Activated CD4-positive, alpha-beta memory T cell treated with anti-CD3 and anti-CD28 coated beads, Interleukin-2, amount 10 ng/mL, durations not matched to agents 7 days and 5 days (primary cell): ENCODE data around the gene ZSCAN5C. TPM values are rescaled to one million over a fixed set of nuclear protein-coding genes. Genes with fewer than 3 reads are reported as not detected.
"Not testable (repeated sequence)": the region's sequence is repeated elsewhere in the genome, so short reads cannot be mapped to it uniquely, and the experiment has no call there.

Experiments
- CTCF ChIA-PET: fragments of 350-600 bp; sonication (Branson Sonifier 250); formaldehyde crosslinking; loops from one replicate; lab custom pipeline; 2021; ENCODE audit warnings: antibody characterized with exemption, inconsistent platforms; lab: Charles Lee
- POLR2A ChIA-PET: fragments of 350-600 bp; sonication (Branson Sonifier 250); formaldehyde crosslinking; loops from one replicate; lab custom pipeline; 2021; ENCODE audit warnings: antibody characterized with exemption; lab: Charles Lee
- DNase-seq: peaks from one replicate; pipeline ENCODE4 v3.0.0-alpha.2; 2020
- H3K27ac Mint-ChIP-seq: one replicate; pipeline ENCODE4 v1.8.0; 2021; ENCODE audit warnings: mild to moderate bottlenecking, mixed read lengths
- H3K27me3 Mint-ChIP-seq: one replicate; pipeline ENCODE4 v1.8.0; 2021; ENCODE audit warnings: mixed read lengths
- H3K36me3 Mint-ChIP-seq: one replicate; pipeline ENCODE4 v1.8.0; 2021; ENCODE audit warnings: low read depth, mixed read lengths
- H3K4me1 Mint-ChIP-seq: one replicate; pipeline ENCODE4 v1.8.0; 2021; ENCODE audit warnings: mixed read lengths
- H3K4me3 Mint-ChIP-seq: one replicate; pipeline ENCODE4 v1.8.0; 2021; ENCODE audit warnings: mild to moderate bottlenecking, mixed read lengths
- H3K9me3 Mint-ChIP-seq: one replicate; pipeline ENCODE4 v1.8.0; 2021; ENCODE audit warnings: mixed read lengths
- total RNA-seq, 2 experiments: library from RNA; stranded (reverse); gene quantifications; one replicate each; pipeline ENCODE4 v1.2.3, GENCODE V29; 2021

ZSCAN5C gene
- total RNA-seq, 2 experiments from 2014 or later, result not detected

DNA sequence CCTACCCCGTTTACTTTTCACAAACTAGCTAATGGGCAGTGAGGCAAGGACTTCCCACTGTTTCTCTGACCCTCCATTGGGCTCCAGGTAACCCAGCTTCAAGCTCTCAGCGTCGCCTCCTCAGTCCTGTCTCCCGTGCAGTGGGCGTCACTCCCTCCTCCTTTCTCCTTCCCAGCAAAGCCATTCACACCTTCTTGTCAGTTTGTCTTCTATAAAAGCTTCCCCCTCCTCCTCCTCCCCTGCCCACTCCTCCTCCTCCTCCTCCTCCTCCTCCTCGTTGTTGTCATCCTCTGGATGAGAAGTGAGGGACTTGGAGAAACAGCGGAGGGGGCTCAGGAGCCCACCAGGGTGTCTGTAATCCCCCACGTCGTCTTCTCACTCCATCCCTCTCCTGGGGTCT lies 28.0 kb upstream of the ZSCAN5C start:
- Mint-ChIP-seq H3K4me1 (peaks cover 3% of the 10 kb centered on the region), H3K4me3 (no peak overlapping the region), H3K27ac (no peak overlapping the region), H3K9me3 (no peaks in the 10 kb centered on the region), H3K27me3 (no peaks in the 10 kb centered on the region), H3K36me3 (no peaks in the 10 kb centered on the region)
- no peak for DNase-seq
- CTCF ChIA-PET, result interaction anchor here (0.6 to 1.0 kb wide), 3 partner anchors 21 to 112 kb away, joined by 3 read pairs; no protein-coding TSS in a partner anchor
- POLR2A ChIA-PET, result no interaction called here

DNA sequence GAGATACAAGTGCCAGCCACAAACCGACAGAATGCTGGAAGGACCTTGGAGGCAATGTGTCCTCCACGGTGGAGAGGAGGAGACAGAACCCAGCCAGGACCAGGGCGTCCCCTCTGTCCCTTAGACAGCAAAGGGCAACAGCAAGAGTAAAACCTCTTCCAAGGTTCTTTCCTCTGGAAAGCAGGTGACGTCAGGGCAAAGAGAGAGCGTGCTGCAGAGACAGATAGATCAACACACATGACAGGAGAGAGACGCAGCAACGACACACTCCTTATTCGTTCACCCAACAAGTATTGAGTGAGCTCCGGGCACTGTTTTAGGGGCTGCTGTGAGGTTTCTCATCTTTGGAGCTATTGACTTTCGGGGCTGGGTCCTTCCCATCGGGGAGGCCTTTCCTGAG lies 27.5 kb upstream of the ZSCAN5C start:
- CTCF ChIA-PET, result interaction anchor here (1.0 kb wide), 1 partner anchor 112 kb away, joined by 3 read pairs; no protein-coding TSS in a partner anchor
- no peak for DNase-seq
- Mint-ChIP-seq H3K4me1 (peaks cover 3% of the 10 kb centered on the region), H3K27me3 (no peaks in the 10 kb centered on the region), H3K27ac (no peak overlapping the region), H3K36me3 (no peaks in the 10 kb centered on the region), H3K9me3 (no peaks in the 10 kb centered on the region), H3K4me3 (no peak overlapping the region)
- POLR2A ChIA-PET, result no interaction called here

DNA sequence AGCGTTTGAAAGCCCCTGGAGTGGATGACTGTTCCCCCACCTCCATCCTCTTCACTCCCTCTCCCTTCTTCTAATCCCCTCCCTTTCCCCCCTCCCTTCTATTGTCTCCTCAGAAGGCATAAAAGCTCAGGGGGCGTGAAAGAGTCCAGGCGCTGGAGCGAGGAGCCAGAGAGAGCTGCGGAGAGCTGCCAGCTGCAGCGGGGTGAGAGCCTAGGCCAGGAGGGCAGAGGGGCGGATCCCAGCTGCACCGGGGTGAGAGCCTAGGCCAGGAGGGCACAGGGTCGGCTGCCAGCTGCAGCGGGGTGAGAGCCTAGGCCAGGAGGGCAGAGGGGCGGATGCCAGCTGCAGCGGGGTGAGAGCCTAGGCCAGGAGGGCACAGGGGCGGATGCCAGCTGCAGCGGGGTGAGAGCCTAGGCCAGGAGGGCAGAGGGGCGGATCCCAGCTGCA lies 26.2 kb upstream of the ZSCAN5C start, which contains the start of gene GALP:
GALP (plus strand) TSS at position 148 of the 447 bp plus-strand sequence. CDS start 1,101 bp downstream, outside the sequence.
- H3K36me3 Mint-ChIP-seq, CTCF ChIA-PET, DNase-seq, H3K4me1 Mint-ChIP-seq, H3K27ac Mint-ChIP-seq, H3K9me3 Mint-ChIP-seq, H3K27me3 Mint-ChIP-seq, POLR2A ChIA-PET, H3K4me3 Mint-ChIP-seq: not testable (repeated sequence)

DNA sequence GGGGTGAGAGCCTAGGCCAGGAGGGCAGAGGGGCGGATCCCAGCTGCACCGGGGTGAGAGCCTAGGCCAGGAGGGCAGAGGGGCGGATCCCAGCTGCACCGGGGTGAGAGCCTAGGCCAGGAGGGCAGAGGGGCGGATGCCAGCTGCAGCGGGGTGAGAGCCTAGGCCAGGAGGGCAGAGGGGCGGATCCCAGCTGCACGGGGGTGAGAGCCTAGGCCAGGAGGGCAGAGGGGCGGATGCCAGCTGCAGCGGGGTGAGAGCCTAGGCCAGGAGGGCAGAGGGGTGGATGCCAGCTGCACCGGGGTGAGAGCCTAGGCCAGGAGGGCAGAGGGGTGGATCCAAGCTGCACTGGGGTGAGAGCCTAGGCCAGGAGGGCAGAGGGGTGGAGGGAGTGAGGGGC lies 25.8 kb upstream of the ZSCAN5C start:
- H3K4me1 Mint-ChIP-seq, H3K9me3 Mint-ChIP-seq, H3K36me3 Mint-ChIP-seq, DNase-seq, H3K27me3 Mint-ChIP-seq, H3K4me3 Mint-ChIP-seq, H3K27ac Mint-ChIP-seq, POLR2A ChIA-PET: not testable (repeated sequence)
- CTCF ChIA-PET, result interaction anchor here (0.7 kb wide), 1 partner anchor 110 kb away, joined by 3 read pairs; no protein-coding TSS in a partner anchor

DNA sequence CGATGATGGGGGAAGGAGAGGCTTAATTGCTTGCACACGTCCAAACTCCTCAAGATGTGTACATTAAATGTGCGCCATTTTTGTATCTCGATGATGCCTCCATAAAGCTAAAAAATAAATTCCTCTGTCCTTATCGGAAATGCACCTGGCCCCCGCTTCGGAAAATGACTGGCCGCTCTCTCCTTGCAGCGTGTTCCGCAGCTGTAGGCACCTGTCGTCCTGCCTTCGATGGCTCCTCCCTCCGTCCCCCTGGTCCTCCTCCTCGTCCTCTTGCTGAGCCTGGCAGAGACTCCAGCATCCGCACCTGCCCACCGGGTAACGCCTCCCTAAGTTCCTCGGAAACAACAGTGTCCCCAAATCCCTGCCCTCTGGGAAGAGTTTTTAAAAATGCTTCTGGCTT lies 25.2 kb upstream of the ZSCAN5C start:
- Mint-ChIP-seq H3K4me1 (peaks cover under 1% of the 10 kb centered on the region), H3K9me3 (no peaks in the 10 kb centered on the region), H3K36me3 (no peaks in the 10 kb centered on the region), H3K27ac (no peak overlapping the region), H3K27me3 (no peaks in the 10 kb centered on the region), H3K4me3 (no peak overlapping the region)
- no peak for DNase-seq
- POLR2A ChIA-PET, result no interaction called here
- CTCF ChIA-PET, result interaction anchor here (0.7 kb wide), 1 partner anchor 111 kb away, joined by 3 read pairs; no protein-coding TSS in a partner anchor

DNA sequence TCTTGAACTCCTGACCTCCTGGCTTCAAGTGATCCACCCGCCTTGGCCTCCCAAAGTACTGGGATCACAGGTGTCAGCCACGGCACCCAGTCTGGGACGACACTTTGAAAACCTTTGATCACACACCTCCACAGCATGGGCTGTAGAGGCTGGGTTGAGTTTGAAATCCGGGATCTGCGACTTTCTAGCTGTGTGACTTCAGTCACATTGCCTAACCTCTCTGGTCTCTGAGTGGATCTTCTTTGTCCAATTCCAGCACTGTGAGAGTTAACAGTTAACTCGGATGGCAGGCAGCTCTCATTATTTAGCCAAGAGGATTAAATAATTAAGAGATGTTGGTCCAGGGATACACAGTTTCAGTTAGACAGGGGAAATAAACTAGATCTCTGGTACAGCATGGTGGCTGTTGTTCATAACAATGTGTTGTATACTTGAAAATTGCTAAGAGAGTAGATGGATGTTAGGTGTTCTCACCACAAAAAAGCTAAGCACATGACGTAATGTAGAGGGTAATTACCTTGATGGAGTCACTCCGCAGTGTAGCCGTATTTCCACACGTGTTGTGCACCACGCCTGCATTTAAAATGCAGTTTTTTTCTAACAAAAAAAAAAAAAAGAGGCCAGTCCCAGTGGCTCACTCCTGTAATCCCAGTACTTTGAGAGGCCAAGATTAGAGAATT lies 24.4 kb upstream of the ZSCAN5C start:
- CTCF ChIA-PET, result interaction anchor here (0.6 to 0.7 kb wide), 2 partner anchors 112 to 749 kb away, joined by 3 to 4 read pairs; no protein-coding TSS in a partner anchor
- H3K4me1 Mint-ChIP-seq, result no peaks in the 10 kb centered on the region
- DNase-seq, result no peak
- H3K36me3 Mint-ChIP-seq, result no peaks in the 10 kb centered on the region
- H3K4me3 Mint-ChIP-seq, result no peak overlapping the region
- no peak overlapping the region for H3K27ac Mint-ChIP-seq
- no peaks in the 10 kb centered on the region for H3K9me3 Mint-ChIP-seq
- POLR2A ChIA-PET, result interaction anchor here (0.6 to 1.2 kb wide), 2 partner anchors 54 to 57 kb away, joined by 3 read pairs; partner anchors contain the start of gene ZNF787
- H3K27me3 Mint-ChIP-seq, result no peaks in the 10 kb centered on the region

DNA sequence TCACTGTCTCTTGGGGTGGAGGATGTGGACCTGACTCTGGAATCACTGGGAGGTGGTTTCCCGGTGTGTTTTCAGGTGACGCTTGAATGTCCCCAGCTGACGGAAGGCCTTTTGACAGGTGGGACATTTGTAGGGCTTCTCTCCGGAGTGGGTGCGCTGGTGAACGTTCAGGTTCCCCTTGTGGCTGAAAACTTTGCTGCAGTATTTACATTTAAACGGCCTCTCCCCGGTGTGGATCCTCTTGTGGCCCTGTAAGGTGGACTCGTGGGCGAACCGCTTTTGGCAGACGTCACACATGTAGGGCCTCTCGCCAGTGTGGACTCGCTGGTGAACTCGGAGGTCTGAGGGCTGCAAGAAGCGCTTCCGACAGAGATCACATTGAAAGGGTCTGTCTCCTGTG lies 12.3 kb upstream of the ZSCAN5C start:
- POLR2A ChIA-PET, result no interaction called here
- no peaks in the 10 kb centered on the region for H3K9me3 Mint-ChIP-seq
- H3K36me3 Mint-ChIP-seq, result no peaks in the 10 kb centered on the region
- CTCF ChIA-PET, result no interaction called here
- DNase-seq, result no peak
- peaks cover 6% of the 10 kb centered on the region for H3K4me1 Mint-ChIP-seq
- no peak overlapping the region for H3K4me3 Mint-ChIP-seq
- H3K27ac Mint-ChIP-seq, result no peak overlapping the region
- H3K27me3 Mint-ChIP-seq, result no peaks in the 10 kb centered on the region

DNA sequence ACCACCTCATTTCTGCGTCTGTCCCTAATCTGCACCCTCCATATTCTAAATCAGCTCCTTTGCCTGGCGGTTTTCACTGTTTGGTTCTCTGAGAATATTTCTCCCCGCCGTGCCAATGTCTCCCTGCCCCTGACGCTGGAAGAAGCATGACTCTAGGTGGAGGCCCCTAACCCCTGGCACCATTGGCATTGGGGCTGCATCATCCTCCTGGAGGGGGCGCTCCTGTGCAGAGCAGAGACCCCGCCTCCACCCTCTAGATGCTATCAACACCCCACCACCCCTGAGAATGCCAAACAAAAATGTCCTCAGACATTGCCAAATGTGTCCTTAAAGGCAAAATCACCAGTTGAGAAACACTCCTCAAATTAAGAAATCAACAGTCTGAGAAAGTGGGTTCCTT lies 11.0 kb upstream of the ZSCAN5C start:
- ChIA-PET CTCF (no interaction called here), POLR2A (no interaction called here)
- Mint-ChIP-seq H3K4me3 (no peak overlapping the region), H3K27ac (no peak overlapping the region), H3K27me3 (no peaks in the 10 kb centered on the region), H3K36me3 (no peaks in the 10 kb centered on the region), H3K9me3 (no peaks in the 10 kb centered on the region), H3K4me1 (no peaks in the 10 kb centered on the region)
- DNase-seq, result no peak

DNA sequence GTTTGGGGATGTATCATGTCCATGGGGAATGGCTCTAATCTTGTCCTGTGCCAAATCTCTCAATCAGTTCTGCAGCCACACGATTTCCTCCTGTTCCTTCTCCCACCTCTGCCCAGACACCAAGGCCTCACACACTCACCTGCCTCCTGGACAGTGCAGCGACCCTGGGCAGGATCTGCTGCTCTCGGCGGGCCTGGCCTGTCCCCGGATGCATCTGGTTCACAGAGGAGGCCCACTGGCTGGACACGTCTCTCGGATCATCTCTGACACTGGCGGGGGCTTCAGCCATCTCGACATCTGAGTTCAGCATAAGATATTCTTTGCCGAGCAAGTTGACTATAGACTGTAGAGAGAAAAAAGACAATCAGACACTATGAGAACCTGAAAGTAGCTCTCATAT lies 10.4 kb upstream of the ZSCAN5C start:
- POLR2A ChIA-PET, result no interaction called here

DNA sequence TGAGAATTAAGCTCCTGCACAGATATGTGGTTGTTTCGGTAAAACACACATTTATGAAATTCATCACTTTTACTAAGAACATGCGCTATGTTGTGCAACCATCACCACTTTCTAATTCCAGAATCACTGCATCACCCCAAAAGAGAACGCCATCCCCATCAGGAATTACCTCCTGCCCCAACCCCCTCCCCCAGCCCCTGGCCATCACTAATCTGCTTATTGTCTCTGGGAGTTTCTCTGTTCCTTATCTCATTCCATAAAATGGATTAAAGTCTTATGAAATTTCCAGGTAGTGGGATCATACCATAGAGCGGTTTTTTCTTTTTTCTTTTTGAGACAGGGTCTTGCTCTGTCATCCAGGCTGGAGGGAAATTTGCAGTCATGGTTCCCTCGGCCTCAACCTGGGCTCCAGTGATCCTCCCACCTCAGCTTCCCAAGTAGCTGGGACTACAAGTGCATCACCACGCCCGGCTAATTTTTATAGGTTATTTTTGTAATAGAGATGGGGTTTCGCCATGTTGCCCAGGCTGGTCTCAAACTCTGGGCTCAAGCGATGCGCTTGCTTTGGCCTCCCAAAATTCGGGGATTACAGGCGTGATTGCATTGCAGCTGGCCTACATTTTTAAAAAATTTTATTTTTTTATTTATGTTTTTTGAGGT lies 8.0 kb upstream of the ZSCAN5C start:
- no peaks in the 10 kb centered on the region for H3K27me3 Mint-ChIP-seq
- no peaks in the 10 kb centered on the region for H3K9me3 Mint-ChIP-seq
- CTCF ChIA-PET, result interaction anchor here (1.5 kb wide), 1 partner anchor 59 kb away, joined by 4 read pairs; no protein-coding TSS in a partner anchor

More for the DNA sequence above, 10.4 kb upstream of the ZSCAN5C start:
- Mint-ChIP-seq H3K4me1 (no peaks in the 10 kb centered on the region), H3K27ac (no peak overlapping the region), H3K9me3 (no peaks in the 10 kb centered on the region), H3K4me3 (no peak overlapping the region), H3K27me3 (no peaks in the 10 kb centered on the region), H3K36me3 (no peaks in the 10 kb centered on the region)
- CTCF ChIA-PET, result no interaction called here
- no peak for DNase-seq

DNA sequence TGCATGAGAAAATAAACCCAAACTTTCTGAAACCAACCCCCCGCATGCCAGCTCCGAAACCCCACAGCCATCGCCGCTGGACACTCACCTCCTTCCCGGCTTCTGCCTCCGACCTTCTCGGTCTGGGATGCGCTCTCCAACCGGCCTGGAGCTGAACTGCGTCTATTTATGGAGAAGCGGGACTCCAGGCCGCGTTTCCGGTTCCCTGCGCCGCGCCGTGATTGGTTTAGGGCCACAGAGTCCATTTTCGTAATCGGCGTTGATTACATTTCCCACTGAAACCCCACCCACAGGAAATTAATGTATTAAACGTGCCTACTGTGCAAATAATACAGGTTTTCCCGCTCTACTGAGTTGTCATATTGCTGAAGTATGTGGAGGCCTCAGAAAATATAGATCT lies 4.4 kb upstream of the ZSCAN5C start, which contains the start of gene ZSCAN5B:
ZSCAN5B (minus strand) TSS at position 138 of the 400 bp plus-strand sequence. CDS start 4,731 bp downstream, outside the sequence.
- DNase-seq, H3K4me1 Mint-ChIP-seq, H3K4me3 Mint-ChIP-seq, H3K9me3 Mint-ChIP-seq, H3K27me3 Mint-ChIP-seq, H3K27ac Mint-ChIP-seq, POLR2A ChIA-PET, H3K36me3 Mint-ChIP-seq: not testable (repeated sequence)
- CTCF ChIA-PET, result interaction anchor here (0.6 kb wide), 1 partner anchor 131 kb away, joined by 4 read pairs; no protein-coding TSS in a partner anchor

More for the DNA sequence above, 8.0 kb upstream of the ZSCAN5C start:
- POLR2A ChIA-PET, result no interaction called here
- no peaks in the 10 kb centered on the region for H3K36me3 Mint-ChIP-seq
- no peak overlapping the region for H3K27ac Mint-ChIP-seq
- DNase-seq, result no peak
- no peaks in the 10 kb centered on the region for H3K4me1 Mint-ChIP-seq
- no peak overlapping the region for H3K4me3 Mint-ChIP-seq

DNA sequence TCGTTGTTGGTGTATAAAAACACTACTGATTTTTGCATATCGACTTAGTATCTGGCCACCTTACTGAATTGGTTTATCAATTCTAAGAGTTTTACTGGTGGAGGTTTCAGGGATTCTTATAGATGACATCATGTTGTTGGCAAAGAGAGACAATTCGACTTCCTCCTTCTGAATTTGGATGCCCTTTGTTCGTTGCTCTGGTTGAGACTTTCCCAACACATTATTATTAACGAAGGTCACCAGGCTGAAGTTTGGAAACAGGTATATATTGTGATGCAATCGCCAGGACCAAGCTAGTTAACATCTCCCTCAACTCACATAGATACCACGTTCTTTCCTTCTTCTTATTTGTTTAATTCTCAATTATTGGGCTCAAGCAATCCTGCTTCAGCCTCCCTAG lies 2.4 kb upstream of the ZSCAN5C start:
- ChIA-PET CTCF (interaction anchor here (1.0 kb wide), 1 partner anchor 133 kb away, joined by 3 read pairs; no protein-coding TSS in a partner anchor), POLR2A (no interaction called here)
- Mint-ChIP-seq H3K36me3 (no peaks in the 10 kb centered on the region), H3K27ac (no peak overlapping the region), H3K4me3 (no peak overlapping the region), H3K9me3 (no peaks in the 10 kb centered on the region), H3K27me3 (no peaks in the 10 kb centered on the region), H3K4me1 (no peaks in the 10 kb centered on the region)
- no peak for DNase-seq

DNA sequence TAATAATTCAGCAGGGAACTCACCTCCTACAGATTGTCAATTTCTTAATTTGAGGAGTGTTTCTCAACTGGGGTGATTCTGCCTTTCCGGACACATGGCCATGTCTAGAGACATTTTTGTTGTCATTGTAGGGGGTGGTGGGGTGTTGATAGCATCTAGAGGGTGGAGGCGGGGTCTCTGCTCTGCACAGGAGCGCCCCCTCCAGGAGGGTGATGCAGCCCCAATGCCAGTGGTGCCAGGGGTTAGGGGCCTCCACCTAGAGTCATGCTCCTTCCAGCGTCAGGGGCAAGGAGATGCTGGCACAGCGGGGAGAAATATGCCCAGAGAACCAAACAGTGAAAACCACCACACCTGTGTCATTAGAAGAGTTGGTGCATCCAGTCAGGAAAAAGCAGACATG lies 5.5 kb downstream of the ZSCAN5C start:
- H3K36me3 Mint-ChIP-seq, DNase-seq, H3K9me3 Mint-ChIP-seq, H3K4me3 Mint-ChIP-seq, POLR2A ChIA-PET, H3K27me3 Mint-ChIP-seq, H3K4me1 Mint-ChIP-seq, H3K27ac Mint-ChIP-seq, CTCF ChIA-PET: not testable (repeated sequence)
